Daoy (cell line): ENCODE results near the gene DNAJB6. TPM values are rescaled to one million over a fixed set of nuclear protein-coding genes. Genes with fewer than 3 reads are reported as not detected.

Experiments used
- DNase-seq: peaks from one replicate; pipeline ENCODE4 v3.0.0-alpha.2; 2015; ENCODE audit warnings: low read depth
- total RNA-seq: library from RNA; depleted of rRNA; stranded (reverse); fragments of >200 nt; shearing (Covaris generic); gene quantifications from 2 replicates; pipeline ENCODE4 v1.2.3, GENCODE V29; 2014

The DNAJB6 gene
- total RNA-seq, 1 experiment from 2014 or later: 239 TPM

DNA sequence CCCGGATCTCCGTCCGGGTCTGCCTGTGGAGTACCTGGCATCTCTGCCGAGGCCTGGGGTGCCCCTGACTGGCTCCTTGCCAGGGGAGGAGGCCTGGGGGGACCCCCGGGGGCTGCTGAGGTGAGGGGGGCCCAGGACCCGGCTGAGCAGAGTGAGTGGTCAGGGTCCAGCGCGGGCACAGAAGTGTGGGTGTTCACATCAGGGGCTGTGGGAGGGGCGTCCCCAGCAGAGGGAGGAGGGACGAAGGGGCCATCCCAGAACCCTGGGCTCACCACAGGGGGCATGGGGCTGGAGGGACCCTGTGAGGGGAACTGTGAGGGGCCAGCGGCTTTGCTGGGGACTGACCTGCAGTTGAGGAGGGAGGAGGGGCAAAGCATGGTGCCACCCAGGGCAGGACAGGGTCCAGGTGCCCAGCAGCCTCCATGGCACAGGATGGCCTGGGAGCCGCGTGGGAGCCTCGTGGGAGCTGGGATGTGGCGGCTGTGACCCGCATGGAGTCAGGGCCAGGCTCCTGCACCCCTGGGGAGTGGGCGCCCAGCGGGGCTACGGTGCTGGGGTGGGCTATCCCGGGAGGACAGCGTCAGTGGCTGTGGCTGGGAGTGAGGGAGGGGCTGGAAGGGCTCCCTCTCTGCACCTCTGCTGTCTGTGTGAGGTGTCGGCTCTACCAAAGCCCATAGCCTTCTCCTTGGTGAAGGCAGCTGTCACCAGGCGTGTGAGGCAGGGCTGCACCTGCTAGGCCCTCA lies 91.2 kb downstream of the DNAJB6 start:
- DNase-seq: no peak

DNA sequence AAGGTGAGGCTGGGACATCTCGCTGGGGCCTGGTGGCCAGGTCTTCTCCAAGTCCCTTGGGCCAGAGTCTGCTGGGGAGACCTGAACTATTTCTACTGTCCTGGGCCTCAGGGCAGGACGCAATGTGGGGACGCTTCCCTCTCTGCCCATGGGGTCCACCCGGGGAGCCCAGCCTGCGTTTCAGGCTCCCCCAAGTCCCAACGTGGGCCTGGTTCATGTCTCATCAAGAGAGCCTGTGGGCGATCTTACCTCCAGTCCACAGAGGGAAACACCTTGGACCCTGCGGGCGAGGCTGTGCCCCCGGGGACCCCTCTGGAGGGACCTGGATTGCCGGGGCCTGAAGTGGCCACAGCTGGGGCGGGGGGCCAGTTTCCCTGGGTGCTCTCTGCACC lies 91.7 kb downstream of the DNAJB6 start:
- DNase-seq: no peak

- no peak for DNase-seq
These were observed 92.3 kb downstream of the DNAJB6 start for GRCh38 chr7:157429001-157429679.

- DNase-seq: no peak
These were observed 92.9 kb downstream of the DNAJB6 start for GRCh38 chr7:157429680-157430224.

- DNase-seq: no peak
These were observed 93.9 kb downstream of the DNAJB6 start for GRCh38 chr7:157430721-157431120.

GRCh38 chr7:157431173-157431950 lies 94.6 kb downstream of the DNAJB6 start:
- no peak for DNase-seq

- no peak for DNase-seq
These were observed 95.2 kb downstream of the DNAJB6 start for GRCh38 chr7:157431951-157432540.

DNA sequence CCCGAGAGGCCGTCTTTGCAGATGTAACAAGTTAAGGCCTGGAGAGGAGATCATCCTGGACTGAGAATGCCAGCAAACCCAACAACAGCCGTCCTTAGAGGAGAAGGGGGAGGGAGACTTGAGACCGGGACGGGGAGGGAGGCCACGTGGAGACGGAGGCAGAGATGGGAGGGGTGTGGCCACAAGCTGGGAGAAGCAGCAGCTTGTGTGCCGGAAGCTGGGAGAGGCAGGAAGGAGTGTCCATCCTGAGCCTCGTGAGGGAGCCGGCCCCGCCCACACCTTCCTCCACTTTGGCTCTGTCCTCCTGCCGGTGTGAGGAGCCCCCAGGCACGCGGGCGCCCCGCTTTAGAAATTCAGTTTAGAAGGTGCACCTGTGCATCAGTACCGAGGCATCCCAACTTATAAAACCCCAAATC lies 95.7 kb downstream of the DNAJB6 start:
- peak; percentile 89 for DNase-seq

- no peak for DNase-seq
These were observed 96.3 kb downstream of the DNAJB6 start for GRCh38 chr7:157432957-157433576.

DNA sequence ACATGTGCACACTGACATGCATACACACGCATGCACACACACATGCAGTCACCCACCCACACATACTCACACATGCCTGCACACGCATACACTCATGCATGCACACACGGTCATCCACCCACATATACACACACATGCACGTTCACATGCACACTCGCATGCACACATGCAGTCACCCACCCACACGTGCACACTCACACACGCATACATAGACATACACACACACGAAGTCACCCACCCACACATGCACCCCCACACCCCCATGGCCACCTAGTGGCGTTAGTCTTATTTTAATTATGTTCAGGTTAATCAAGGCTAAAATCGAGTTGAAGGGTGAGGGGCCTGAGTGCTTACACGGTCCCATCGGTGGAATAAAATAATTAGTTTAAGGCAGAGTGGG lies 96.8 kb downstream of the DNAJB6 start:
- no peak for DNase-seq

GRCh38 chr7:157434231-157434630 lies 97.4 kb downstream of the DNAJB6 start:
- DNase-seq: no peak

DNA sequence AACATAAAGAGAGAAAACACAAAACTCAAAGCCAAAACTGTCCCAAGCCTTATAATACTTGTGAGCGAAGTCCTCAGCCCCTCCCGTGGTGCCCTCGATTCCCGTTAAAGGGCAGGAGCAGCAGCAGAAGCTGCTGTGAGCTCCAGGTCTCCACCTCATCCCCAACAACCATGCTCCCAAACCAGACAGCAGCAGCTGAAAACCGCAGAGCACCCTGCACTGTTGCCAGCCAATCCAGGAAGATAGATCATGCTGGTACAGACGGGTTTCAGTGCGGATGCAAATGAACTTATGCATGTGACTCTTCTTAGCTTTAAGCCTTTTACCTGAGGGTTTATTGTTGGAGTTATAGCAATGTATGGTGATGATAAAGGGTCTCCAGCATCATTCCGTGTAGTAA lies 97.9 kb downstream of the DNAJB6 start:
- no peak for DNase-seq

- DNase-seq: no peak
These were observed 99.3 kb downstream of the DNAJB6 start for GRCh38 chr7:157436076-157436475.

- DNase-seq: no peak
These were observed 100.1 kb downstream of the DNAJB6 start for GRCh38 chr7:157436763-157437480.

- DNase-seq: no peak
These were observed 100.8 kb downstream of the DNAJB6 start for GRCh38 chr7:157437519-157438061.

DNA sequence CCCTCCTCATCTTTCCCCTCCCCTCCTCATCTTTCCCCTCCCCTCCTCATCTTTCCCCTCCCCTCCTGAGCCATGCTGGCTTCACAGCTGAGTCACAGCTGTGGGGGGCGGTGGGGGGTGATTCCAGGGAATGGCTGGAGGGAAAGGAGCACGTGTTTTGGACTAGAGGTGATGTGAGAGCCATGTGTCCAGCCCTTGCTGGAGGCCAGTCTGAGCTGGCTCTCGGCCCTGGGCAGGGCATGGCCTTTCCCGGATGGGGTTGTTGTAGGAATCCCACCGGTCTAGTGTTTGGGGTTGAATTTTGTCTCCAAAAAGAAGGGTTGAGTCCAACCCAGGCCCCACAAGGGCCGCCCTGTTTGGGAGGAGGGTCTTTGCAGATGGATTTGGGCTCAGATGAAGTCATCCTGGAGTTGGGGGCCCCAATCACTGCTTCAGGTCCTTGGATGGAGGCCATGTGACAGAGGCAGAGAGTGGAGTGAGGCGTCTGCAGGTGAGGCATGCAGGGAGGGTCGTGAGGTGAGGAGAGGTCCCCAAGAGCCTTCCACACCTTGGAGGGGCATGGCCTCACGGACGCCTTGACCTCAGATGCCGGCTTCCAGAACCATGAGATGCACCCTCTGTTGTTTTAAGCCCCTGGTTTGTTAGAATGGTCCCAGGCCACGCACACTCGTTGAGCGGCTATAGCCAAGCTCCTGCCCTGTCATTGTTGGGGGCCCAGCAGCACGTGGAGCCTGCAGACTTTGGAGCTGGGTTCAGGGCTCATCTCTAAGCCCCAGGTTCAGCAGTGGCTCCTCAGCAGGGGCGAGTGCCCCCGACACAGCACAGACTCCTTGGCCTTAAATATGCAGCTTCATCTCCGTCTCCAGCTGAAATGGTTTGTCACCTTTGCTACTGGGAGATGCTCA lies 101.6 kb downstream of the DNAJB6 start:
- peak; percentile 54 for DNase-seq

- DNase-seq: no peak
These were observed 102.3 kb downstream of the DNAJB6 start for GRCh38 chr7:157439149-157439548.

DNA sequence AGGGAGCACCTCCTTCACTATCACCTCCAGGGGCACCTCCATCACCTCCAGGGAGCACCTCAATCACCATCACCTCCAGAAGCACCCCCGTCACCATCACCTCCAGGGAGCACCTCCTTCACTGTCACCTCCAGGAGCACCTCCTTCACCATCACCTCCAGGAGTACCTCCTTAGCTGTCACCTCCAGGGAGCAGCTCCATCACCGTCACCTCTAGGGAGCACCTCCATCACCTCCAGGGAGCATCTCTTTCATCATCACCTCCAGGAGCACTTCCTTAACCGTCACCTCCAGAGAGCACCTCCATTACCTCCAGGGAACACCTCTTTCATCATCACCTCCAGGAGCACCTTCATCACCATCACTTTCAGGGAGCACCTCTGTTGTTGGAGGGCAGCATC lies 103.0 kb downstream of the DNAJB6 start:
- no peak for DNase-seq

DNA sequence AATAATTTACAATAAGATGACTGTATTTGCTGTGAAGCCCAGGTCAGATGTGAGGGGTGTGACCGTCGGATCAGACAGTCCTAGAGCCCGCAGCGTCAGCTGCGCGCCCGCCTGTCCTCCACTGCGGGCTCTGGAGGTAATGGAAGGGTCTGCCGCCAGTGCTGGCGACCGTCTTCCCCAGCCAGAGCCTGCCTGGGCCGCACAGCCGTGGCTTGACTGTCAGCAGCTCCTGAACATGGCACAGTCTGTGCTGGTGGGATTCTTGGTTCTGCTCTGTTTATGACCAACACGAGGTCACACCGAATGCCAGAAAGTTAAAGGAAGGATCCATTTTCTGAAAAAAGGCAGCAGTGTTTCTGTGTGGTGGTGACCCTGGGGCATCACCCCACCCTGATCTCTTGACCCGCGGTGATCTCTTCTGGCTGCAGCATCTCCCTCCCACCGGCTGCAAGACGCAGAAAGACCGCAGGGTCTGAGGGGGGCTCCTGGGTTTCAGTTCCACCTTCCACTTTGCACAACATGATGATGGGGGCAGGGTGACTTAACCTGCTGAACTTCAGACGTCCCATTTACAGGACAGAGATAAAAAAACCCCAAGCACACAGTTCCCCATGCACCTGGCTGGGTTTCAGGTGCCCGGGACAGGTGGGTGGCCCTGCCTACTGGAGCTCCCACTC lies 103.7 kb downstream of the DNAJB6 start:
- DNase-seq: no peak
